H1 (cell line): ENCODE data around the gene GRIP2. TPM values are rescaled to one million over a fixed set of nuclear protein-coding genes. Genes with fewer than 3 reads are reported as not detected.

Experiments used
- CHD7 ChIP-seq: fragments of 300-600 bp; sonication (generic); IDR thresholded peaks from 2 replicates; pipeline ENCODE4 v1.7.1; 2012; ENCODE audit warnings: low read length, moderate library complexity, mild to moderate bottlenecking, inconsistent platforms; ENCODE audit not compliant: insufficient replicate concordance
- RXRA ChIP-seq: IDR thresholded peaks from 2 replicates; pipeline ENCODE4 v1.6.1; 2011; ENCODE audit warnings: low read depth, mild to moderate bottlenecking, low read length, moderate library complexity; ENCODE audit not compliant: insufficient read depth
- polyA plus RNA-seq, 7 experiments: library from polyadenylated mRNA; depleted of rRNA in 3 of 7; stranded (reverse) in 5 of 7; unstranded in 2 of 7; fragments of >200 nt in 5 of 7; fragments of 200-250 nt in 2 of 7; gene quantifications; 1 replicate in 5 of 7; 2 replicates in 1 of 7; 4 replicates in 1 of 7; pipeline versions ENCODE4 v1.2.1 to v1.2.3, GENCODE V29; 2011 to 2013; ENCODE audit warnings: missing spikeins in 2 of 7, mixed read lengths in 2 of 7
- total RNA-seq: library from RNA; stranded (reverse); fragmentation: NEBNext Ultra II Directional; extraction: Animal tissue kit (Norgen Biotek cat#: 25700); gene quantifications from 2 replicates; pipeline ENCODE4 v1.2.1, GENCODE V29; 2021

The GRIP2 gene
- total and polyA plus RNA-seq, 2 of the 8 experiments (the other 6 are each of a cell fraction or from before 2014, with no cell fraction given): 2.5 to 6.4 TPM

GRCh38 chr3:14452740-14453710 lies 87.1 kb downstream of the GRIP2 start (continued):
- TF ChIP-seq CHD7 (no peak), RXRA (no peak)
- TF ChIP-seq, all 59 proteins: peak for 0
